CD4-positive, alpha-beta memory T cell (primary cell): ENCODE results near the gene PTGES2. TPM values are rescaled to one million over a fixed set of nuclear protein-coding genes. Genes with fewer than 3 reads are reported as not detected.

Experiments
- CTCF ChIA-PET: fragments of 350-600 bp; sonication (Branson Sonifier 250); formaldehyde crosslinking; loops from one replicate; lab custom pipeline; 2021; ENCODE audit warnings: inconsistent platforms; ENCODE audit not compliant: partially characterized antibody; lab: Charles Lee
- POLR2A ChIA-PET: fragments of 350-600 bp; sonication (Branson Sonifier 250); formaldehyde crosslinking; loops from one replicate; lab custom pipeline; 2021; ENCODE audit not compliant: partially characterized antibody; lab: Charles Lee
- DNase-seq, 5 donors: peaks; one replicate each; pipeline versions ENCODE4 v3.0.0 to v3.0.0-alpha.2; 2020 to 2022; ENCODE audit warnings: mixed read lengths in 1 of 5
- H3K27ac ChIP-seq: one replicate; pipeline ENCODE4 v1.7.0; 2013; ENCODE audit warnings: low read depth, low read length
- H3K27me3 ChIP-seq: 2 replicates; pipeline ENCODE4 v1.7.0; 2013; ENCODE audit warnings: mild to moderate bottlenecking, low read length, moderate library complexity; ENCODE audit not compliant: insufficient read depth
- H3K36me3 ChIP-seq: 2 replicates; pipeline ENCODE4 v1.7.0; 2013; ENCODE audit warnings: mild to moderate bottlenecking, low read length, moderate library complexity; ENCODE audit not compliant: insufficient read depth
- H3K4me1 ChIP-seq: 2 replicates; pipeline ENCODE4 v1.7.0; 2013; ENCODE audit warnings: mild to moderate bottlenecking, low read length, moderate library complexity; ENCODE audit not compliant: insufficient read depth
- H3K4me3 ChIP-seq, 2 donors: one replicate each; pipeline ENCODE4 v1.7.0; 2013; ENCODE audit warnings: low read length in 2 of 2, mild to moderate bottlenecking in 1 of 2
- H3K9me3 ChIP-seq, 2 donors: one replicate each; pipeline ENCODE4 v1.7.0; 2013; ENCODE audit warnings: low read length in 2 of 2, control low read depth in 1 of 2; ENCODE audit not compliant: control insufficient read depth in 1 of 2
- H3K27ac Mint-ChIP-seq, 7 donors: one replicate each; pipeline ENCODE4 v1.8.0; 2020 to 2021; ENCODE audit warnings: mixed read lengths in 7 of 7, mild to moderate bottlenecking in 6 of 7, inconsistent platforms in 3 of 7, moderate library complexity in 3 of 7
- H3K27me3 Mint-ChIP-seq, 2 donors: one replicate each; pipeline ENCODE4 v1.8.0; 2020 to 2021; ENCODE audit warnings: mixed read lengths in 2 of 2
- H3K36me3 Mint-ChIP-seq, 2 donors: one replicate each; pipeline ENCODE4 v1.8.0; 2020 to 2021; ENCODE audit warnings: mixed read lengths in 2 of 2, inconsistent platforms in 1 of 2, mild to moderate bottlenecking in 1 of 2
- H3K4me1 Mint-ChIP-seq, 4 donors: one replicate each; pipeline ENCODE4 v1.8.0; 2020 to 2021; ENCODE audit warnings: mixed read lengths in 4 of 4, mild to moderate bottlenecking in 1 of 4
- H3K4me3 Mint-ChIP-seq, 8 donors: one replicate each; pipeline ENCODE4 v1.8.0; 2020 to 2021; ENCODE audit warnings: mixed read lengths in 8 of 8, mild to moderate bottlenecking in 7 of 8, moderate library complexity in 6 of 8, inconsistent platforms in 3 of 8
- H3K9me3 Mint-ChIP-seq, 8 donors: one replicate each; pipeline ENCODE4 v1.8.0; 2020 to 2021; ENCODE audit warnings: mixed read lengths in 8 of 8, mild to moderate bottlenecking in 5 of 8, inconsistent platforms in 3 of 8, moderate library complexity in 1 of 8
- intact Hi-C: fragments of 100-400 bp; cut with micrococcal nuclease; formaldehyde crosslinking; loops from one replicate; pipeline ENCODE4 v1.15.1; 2023
- polyA plus RNA-seq, 2 donors: library from polyadenylated mRNA; unstranded; fragments of 300-500 nt; fragmentation: Illumina TruSeq; gene quantifications; one replicate each; pipeline ENCODE4 v1.2.3, GENCODE V29; 2021
- total RNA-seq, 2 experiments: library from RNA; stranded (reverse); gene quantifications; one replicate each; pipeline ENCODE4 v1.2.3, GENCODE V29; 2021

Gene PTGES2
- total and polyA plus RNA-seq, 4 experiments from 2014 or later: 47.5 to 57.9 (median 50.3) TPM

DNA sequence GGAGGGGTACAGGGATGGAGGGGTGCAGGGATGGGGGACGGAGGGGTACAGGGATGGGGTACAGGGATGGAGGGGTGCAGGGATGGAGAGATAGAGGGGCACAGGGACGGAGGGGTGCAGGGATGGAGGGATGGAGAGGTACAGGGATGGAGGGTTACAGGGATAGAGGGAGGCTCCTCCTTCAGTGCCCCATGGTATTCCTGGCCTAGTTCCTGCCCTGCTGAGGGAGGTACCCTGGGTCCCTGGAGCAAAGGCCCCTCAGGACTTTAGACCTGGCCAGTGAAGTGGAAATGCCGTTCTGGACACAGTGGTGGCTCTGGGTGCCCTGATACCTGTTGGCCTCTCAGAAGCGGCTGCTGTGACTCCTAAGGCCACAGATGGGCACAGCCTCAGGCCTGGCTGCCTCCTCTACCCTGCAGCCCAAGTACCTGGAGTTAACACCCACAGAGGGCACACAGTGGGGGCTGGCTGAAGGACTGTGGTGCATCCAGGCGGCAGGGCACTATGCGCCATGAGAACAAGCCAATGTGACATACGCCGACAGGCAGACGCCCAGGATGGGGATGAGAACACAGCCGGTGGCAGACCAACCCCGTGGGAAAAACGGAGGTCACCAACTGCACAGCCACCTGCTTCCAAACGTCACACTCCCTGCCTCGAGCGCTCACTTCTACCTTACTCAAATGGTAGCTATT lies 8.4 kb downstream of the PTGES2 start:
- intact Hi-C loops: loop anchor here (5.0 kb wide), 2 partner anchors 147 to 332 kb away; partner anchors contain the start of gene CDK9
- H3K27me3 Mint-ChIP-seq: no peaks in the 10 kb centered on the region

DNA sequence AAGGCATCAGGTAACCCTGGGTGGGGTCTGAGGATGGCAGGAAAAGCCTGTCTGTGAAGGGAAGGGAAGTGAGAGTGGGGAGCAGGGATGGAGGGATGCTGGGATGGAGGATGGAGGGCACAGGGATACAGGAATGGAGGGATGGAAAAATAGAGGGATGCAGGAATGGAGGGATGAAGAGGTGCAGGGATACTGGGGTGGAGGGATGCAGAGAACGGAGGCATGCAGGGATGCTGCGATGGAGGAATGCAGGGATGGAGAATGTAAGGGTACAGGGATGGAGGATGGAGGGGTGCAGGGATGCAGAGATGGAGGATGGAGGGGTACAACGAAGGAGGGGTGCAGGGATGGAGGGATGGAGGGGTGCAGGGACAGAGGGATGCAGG lies 9.1 kb downstream of the PTGES2 start:
- Mint-ChIP-seq H3K27ac (peak overlapping the region in 2 of 7 donors; percentile 49 to 55), H3K9me3 (no peaks in the 10 kb centered on the region), H3K4me3 (peak overlapping the region in 1 of 8 donors; percentile 32), H3K36me3 (peaks cover 3 to 21% of the 10 kb centered on the region in 2 donors), H3K4me1 (peaks cover 3 to 7% (median 5%) of the 10 kb centered on the region in 4 donors), H3K27me3 (no peaks in the 10 kb centered on the region)
- H3K4me1 ChIP-seq: peaks cover 6% of the 10 kb centered on the region
- H3K9me3 ChIP-seq: no peaks in the 10 kb centered on the region
- no peak overlapping the region for H3K27ac ChIP-seq
- ChIA-PET POLR2A (interaction anchor here (1.7 kb wide), 1 partner anchor 10 kb away, joined by 10 read pairs; the partner anchor contains the start of gene PTGES2), CTCF (interaction anchor here (0.9 to 3.3 kb wide), 16 partner anchors 7 to 176 kb away, joined by 3 to 21 read pairs (median 6); partner anchors contain the start of gene BBLN)
- intact Hi-C loops: loop anchor here (5.0 kb wide), 2 partner anchors 146 to 331 kb away; partner anchors contain the start of gene CDK9
- DNase-seq: no peak
- H3K36me3 ChIP-seq: peaks cover 2% of the 10 kb centered on the region
- no peak overlapping the region for H3K4me3 ChIP-seq
- H3K27me3 ChIP-seq: no peaks in the 10 kb centered on the region

More for the DNA sequence above, 8.4 kb downstream of the PTGES2 start:
- H3K9me3 Mint-ChIP-seq: no peaks in the 10 kb centered on the region
- peaks cover 3 to 7% (median 5%) of the 10 kb centered on the region in 4 donors for H3K4me1 Mint-ChIP-seq
- ChIA-PET POLR2A (no interaction called here), CTCF (interaction anchor here (0.7 to 1.0 kb wide), 2 partner anchors 84 to 175 kb away, joined by 3 read pairs; no protein-coding TSS in a partner anchor)
- Histone ChIP-seq H3K9me3 (no peaks in the 10 kb centered on the region), H3K27ac (no peak overlapping the region), H3K4me1 (peaks cover 6% of the 10 kb centered on the region), H3K4me3 (no peak overlapping the region), H3K36me3 (peaks cover 6% of the 10 kb centered on the region), H3K27me3 (no peaks in the 10 kb centered on the region)
- H3K36me3 Mint-ChIP-seq: peaks cover 0 to 24% of the 10 kb centered on the region in 2 donors
- no peak overlapping the region for H3K27ac Mint-ChIP-seq
- no peak overlapping the region for H3K4me3 Mint-ChIP-seq
- DNase-seq: no peak

DNA sequence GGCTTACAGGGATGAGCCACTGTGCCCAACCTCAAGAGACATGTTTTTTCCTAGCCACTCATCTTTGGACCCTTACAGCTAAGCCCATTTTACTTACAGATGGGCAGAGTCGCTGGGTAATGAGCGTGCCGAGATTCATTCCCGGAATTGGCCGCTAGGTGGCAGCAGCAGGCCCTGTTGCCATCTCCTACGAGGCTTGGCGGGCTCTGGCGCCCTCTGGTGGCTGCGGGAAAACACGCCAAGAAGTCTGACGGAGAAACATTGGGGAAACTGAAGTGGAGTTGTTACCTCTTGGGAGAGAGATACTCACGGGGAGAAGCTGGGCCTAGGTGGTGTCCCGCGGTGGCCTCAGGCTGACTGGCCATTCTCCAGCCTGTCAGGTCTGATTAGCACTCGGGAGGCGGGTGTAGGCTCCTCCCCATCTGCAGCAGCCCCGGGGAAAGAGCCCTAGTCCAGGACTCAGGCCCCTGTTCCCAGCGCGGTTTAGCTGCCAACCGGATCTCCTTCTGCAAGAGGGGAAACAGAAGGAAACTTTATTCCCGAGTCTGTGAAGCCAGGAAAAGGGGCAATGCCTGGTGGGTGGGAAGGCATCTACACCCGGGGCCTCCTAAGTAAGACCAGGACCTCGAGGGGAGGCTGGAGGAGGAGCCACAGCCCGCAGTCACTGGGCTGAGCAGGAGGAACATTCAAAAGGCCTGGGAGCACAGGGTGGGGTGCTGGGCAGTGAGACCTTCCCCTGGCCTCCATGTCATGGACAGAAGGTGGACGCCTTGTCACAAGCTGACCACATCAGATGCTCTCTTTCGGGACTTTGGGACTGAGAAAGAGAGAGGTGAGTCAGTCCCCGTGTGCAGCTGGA lies 9.7 kb downstream of the PTGES2 start:
- Histone ChIP-seq H3K9me3 (no peaks in the 10 kb centered on the region), H3K4me1 (peaks cover 6% of the 10 kb centered on the region), H3K27ac (no peak overlapping the region), H3K36me3 (no peaks in the 10 kb centered on the region), H3K4me3 (no peak overlapping the region), H3K27me3 (no peaks in the 10 kb centered on the region)
- H3K9me3 Mint-ChIP-seq: no peaks in the 10 kb centered on the region
- peak overlapping the region in 2 of 8 donors; percentile 48 to 50 for H3K4me3 Mint-ChIP-seq
- H3K36me3 Mint-ChIP-seq: peaks cover 6 to 21% of the 10 kb centered on the region in 2 donors
- peak overlapping the region in 6 of 7 donors; percentile 9 to 91 (median 61) for H3K27ac Mint-ChIP-seq
- H3K27me3 Mint-ChIP-seq: no peaks in the 10 kb centered on the region
- intact Hi-C loops: loop anchor here (1.0 to 5.0 kb wide), 5 partner anchors 10 to 331 kb away; partner anchors contain the start of gene CDK9
- peaks cover 3 to 7% (median 5%) of the 10 kb centered on the region in 4 donors for H3K4me1 Mint-ChIP-seq
- CTCF ChIA-PET: interaction anchor here (0.5 to 3.3 kb wide), 26 partner anchors 8 to 618 kb away, joined by 3 to 21 read pairs (median 5); partner anchors contain the start of gene BBLN
- peak; percentile 88 to 93 (median 91) for DNase-seq
- POLR2A ChIA-PET: interaction anchor here (0.6 to 1.7 kb wide), 4 partner anchors 10 to 623 kb away, joined by 3 to 10 read pairs (median 3); partner anchors contain the start of genes PTGES2 and TTC16

DNA sequence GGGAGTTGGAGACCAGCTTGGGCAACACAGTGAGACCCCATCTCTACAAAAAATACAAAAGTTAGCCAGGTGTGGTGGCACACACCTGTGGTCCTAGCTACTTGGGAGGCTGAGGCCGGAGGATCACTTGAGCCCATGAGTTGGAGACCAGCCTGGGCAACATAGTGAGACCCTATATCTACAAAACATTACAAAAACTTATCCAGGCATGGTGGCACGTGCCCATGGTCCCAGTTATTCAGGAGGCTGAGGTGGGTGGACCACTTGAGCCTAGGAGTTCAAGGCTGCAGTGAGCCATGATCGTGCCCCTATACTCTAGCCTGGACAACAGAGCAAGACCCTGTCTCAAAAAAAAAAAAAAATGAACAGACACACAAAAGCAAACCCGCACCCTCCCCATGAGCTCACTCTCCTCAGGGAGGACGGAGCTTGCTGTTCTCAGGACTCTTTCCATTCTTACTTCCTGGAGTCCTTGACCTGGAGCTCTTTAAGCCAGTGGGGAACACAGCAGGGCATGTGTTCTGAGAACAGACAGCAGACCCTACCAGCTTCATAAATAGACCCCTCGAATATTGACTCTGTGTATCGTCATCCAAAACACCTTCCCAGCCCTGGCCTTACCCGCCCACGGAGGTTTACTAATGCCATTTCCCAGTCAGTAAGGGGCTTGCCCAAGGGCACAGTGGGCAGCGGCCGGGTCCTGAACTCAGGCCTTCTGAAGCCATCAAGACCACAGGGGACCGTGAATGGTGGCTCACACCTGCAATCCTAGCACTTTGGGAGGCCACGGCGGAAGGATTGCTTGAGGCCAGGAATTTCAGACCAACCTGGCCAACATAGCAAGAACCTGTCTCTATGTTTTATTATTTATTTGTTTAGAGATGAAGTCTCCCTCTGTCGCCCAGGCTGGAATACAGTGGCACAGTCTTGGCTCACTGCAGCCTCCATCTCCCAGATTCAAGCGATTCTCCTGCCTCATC lies 11.1 kb downstream of the PTGES2 start:
- Mint-ChIP-seq H3K4me1 (peaks cover 3 to 7% (median 5%) of the 10 kb centered on the region in 4 donors), H3K9me3 (no peaks in the 10 kb centered on the region), H3K27me3 (no peaks in the 10 kb centered on the region), H3K4me3 (no peak overlapping the region), H3K27ac (peak overlapping the region in 1 of 7 donors; percentile 15), H3K36me3 (peaks cover 6 to 16% of the 10 kb centered on the region in 2 donors)
- intact Hi-C loops: loop anchor here (1.0 to 5.0 kb wide), 5 partner anchors 12 to 329 kb away; partner anchors contain the start of gene CDK9
- H3K4me3 ChIP-seq: no peak overlapping the region
- no peaks in the 10 kb centered on the region for H3K36me3 ChIP-seq
- no peak for DNase-seq
- no peaks in the 10 kb centered on the region for H3K27me3 ChIP-seq
- peaks cover 6% of the 10 kb centered on the region for H3K4me1 ChIP-seq
- ChIA-PET CTCF (interaction anchor here (0.9 to 3.3 kb wide), 10 partner anchors 9 to 177 kb away, joined by 3 to 21 read pairs (median 6); no protein-coding TSS in a partner anchor), POLR2A (interaction anchor here (0.7 to 1.4 kb wide), 3 partner anchors 9 to 12 kb away, joined by 3 to 7 read pairs (median 6); partner anchors contain the start of gene PTGES2)
- no peaks in the 10 kb centered on the region for H3K9me3 ChIP-seq
- H3K27ac ChIP-seq: no peak overlapping the region

DNA sequence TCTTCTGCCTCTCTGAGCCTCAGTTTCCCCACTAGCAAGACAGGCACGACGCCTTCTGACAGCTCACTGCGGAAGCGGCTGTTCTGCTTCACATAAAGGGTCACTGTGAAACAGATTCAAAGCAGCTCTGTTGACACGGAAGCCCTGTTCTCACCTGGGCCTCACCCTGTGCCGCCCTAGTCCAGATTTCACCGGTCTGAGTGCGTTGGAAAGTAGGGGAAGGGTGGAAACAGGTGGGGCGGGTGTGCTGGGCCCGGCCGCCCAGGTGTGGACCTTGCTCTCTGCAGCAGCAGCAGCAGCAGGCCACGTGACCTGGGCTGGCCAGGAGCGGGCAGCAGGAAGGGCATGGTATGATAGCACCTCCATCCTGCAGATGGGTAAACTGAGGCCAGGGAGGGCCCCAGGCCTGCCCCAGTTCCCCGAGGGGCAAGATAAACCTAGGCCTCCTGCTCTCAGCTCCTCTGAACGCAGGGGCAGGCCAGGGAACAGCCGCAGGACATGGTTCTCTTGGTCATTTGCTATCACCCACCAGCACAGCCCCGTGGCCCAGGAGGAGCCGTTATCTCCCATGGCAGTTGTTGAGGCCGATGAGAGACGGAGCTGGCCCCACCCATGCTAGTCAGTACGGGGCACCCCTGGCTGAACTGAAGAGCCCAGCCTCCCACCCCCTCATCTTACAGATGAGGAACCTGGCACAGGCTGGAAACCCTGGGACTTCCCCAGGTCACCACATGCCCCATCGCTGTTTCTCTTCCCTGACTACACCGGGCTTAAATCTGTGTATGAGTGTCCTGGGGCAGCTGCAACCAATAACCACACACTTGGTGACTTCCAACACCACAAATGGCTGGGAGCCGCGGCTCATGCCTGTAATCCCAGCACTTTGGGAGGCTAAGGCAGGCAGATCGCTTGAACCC lies 12.1 kb downstream of the PTGES2 start:
- POLR2A ChIA-PET: interaction anchor here (0.7 to 1.4 kb wide), 3 partner anchors 10 to 13 kb away, joined by 3 to 7 read pairs (median 6); partner anchors contain the start of gene PTGES2
- no peak overlapping the region for H3K27ac ChIP-seq
- H3K36me3 ChIP-seq: no peaks in the 10 kb centered on the region
- no peaks in the 10 kb centered on the region for H3K27me3 ChIP-seq
- peaks cover 6% of the 10 kb centered on the region for H3K4me1 ChIP-seq
- no peak overlapping the region for H3K27ac Mint-ChIP-seq
- H3K4me3 Mint-ChIP-seq: no peak overlapping the region
- no peak overlapping the region for H3K4me3 ChIP-seq
- H3K27me3 Mint-ChIP-seq: no peaks in the 10 kb centered on the region
- H3K36me3 Mint-ChIP-seq: peaks cover 6 to 15% of the 10 kb centered on the region in 2 donors
- intact Hi-C loops: loop anchor here (2.0 to 5.0 kb wide), 3 partner anchors 81 to 328 kb away; partner anchors contain the start of gene CDK9
- no peaks in the 10 kb centered on the region for H3K9me3 ChIP-seq
- CTCF ChIA-PET: interaction anchor here (0.9 to 3.3 kb wide), 13 partner anchors 10 to 192 kb away, joined by 3 to 21 read pairs (median 3); no protein-coding TSS in a partner anchor
- H3K9me3 Mint-ChIP-seq: no peaks in the 10 kb centered on the region
- peaks cover 3 to 7% (median 5%) of the 10 kb centered on the region in 4 donors for H3K4me1 Mint-ChIP-seq
- DNase-seq: no peak
